Activated CD8-positive, alpha-beta memory T cell treated with anti-CD3 and anti-CD28 coated beads for 1 hour (primary cell): ENCODE results near the gene ZNF880.
"Not testable (repeated sequence)": the region's sequence is repeated elsewhere in the genome, so short reads cannot be mapped to it uniquely, and the experiment has no call there.

Experiments
- DNase-seq, 2 donors: peaks; one replicate each; pipeline ENCODE4 v3.0.0-alpha.2; 2020; ENCODE audit warnings: low read depth in 1 of 2; ENCODE audit errors: extremely low read depth in 1 of 2

The ZNF880 gene

GRCh38 chr19:52369559-52370340 lies at the start of gene ZNF880:
TSS of gene ZNF880 (plus strand) at chr19:52369923. CDS start at chr19:52369966, 43 bp downstream.
- peak; percentile 64 to 91 for DNase-seq

- DNase-seq, result no peak
Measured at GRCh38 chr19:52322429-52322828, 47.3 kb upstream of the ZNF880 start.

GRCh38 chr19:52331757-52332156 lies 38.0 kb upstream of the ZNF880 start:
- no peak for DNase-seq

GRCh38 chr19:52335768-52336116 lies 34.0 kb upstream of the ZNF880 start:
- DNase-seq, result no peak

GRCh38 chr19:52336117-52336790 lies 33.5 kb upstream of the ZNF880 start, which contains the start of gene ZNF610:
TSS of gene ZNF610 (plus strand) at chr19:52336243. CDS start at chr19:52349173, 12,930 bp downstream.
- DNase-seq, result peak; percentile 53 to 73

- no peak for DNase-seq
Measured at GRCh38 chr19:52336791-52337381, 32.8 kb upstream of the ZNF880 start.

- DNase-seq, result not testable (repeated sequence)
Measured at GRCh38 chr19:52339022-52339421, 30.7 kb upstream of the ZNF880 start.

GRCh38 chr19:52343548-52343947 lies 26.2 kb upstream of the ZNF880 start:
- DNase-seq, result peak in 1 of 2 donors; percentile 11

GRCh38 chr19:52345162-52345561 lies 24.6 kb upstream of the ZNF880 start:
- no peak for DNase-seq

- DNase-seq, result no peak
Measured at GRCh38 chr19:52351512-52351911, 18.2 kb upstream of the ZNF880 start.

GRCh38 chr19:52366414-52366824 lies 3.3 kb upstream of the ZNF880 start:
- DNase-seq, result no peak

GRCh38 chr19:52370341-52370710 lies 603 bp downstream of the ZNF880 start:
- no peak for DNase-seq

- no peak for DNase-seq
Measured at GRCh38 chr19:52391135-52391534, 21.4 kb downstream of the ZNF880 start.

- peak; percentile 82 to 93 for DNase-seq
Measured at GRCh38 chr19:52397310-52398080, 27.8 kb downstream of the ZNF880 start, which contains the start of gene ZNF528. TSS of gene ZNF528 (plus strand) at chr19:52397849. CDS start at chr19:52402014, 4,165 bp downstream.

- no peak for DNase-seq
Measured at GRCh38 chr19:52398081-52398441, 28.3 kb downstream of the ZNF880 start.

- DNase-seq, result no peak
Measured at GRCh38 chr19:52410276-52410675, 40.6 kb downstream of the ZNF880 start.

- DNase-seq, result no peak
Measured at GRCh38 chr19:52415711-52416110, 46.0 kb downstream of the ZNF880 start.

GRCh38 chr19:52428937-52429336 lies 59.2 kb downstream of the ZNF880 start, which contains the start of gene ZNF534:
TSS of gene ZNF534 (plus strand) at chr19:52429148. CDS start at chr19:52431475, 2,327 bp downstream.
- DNase-seq, result no peak
